Activated CD4-positive, alpha-beta T cell treated with anti-CD3 and anti-CD28 coated beads, Interleukin-2, amount 50 U/mL, for 4 hours (primary cell): Measurements from ENCODE around the gene ADSL.
"Not testable (repeated sequence)": the region's sequence is repeated elsewhere in the genome, so short reads cannot be mapped to it uniquely, and the experiment has no call there.

Experiments
- DNase-seq, 2 experiments: peaks; one replicate each; pipeline ENCODE4 v3.0.0-alpha.2; 2020

ADSL gene

GRCh38 chr22:40346185-40347118, at the start of gene ADSL:
TSS of gene ADSL (plus strand) at chr22:40346500. CDS start at chr22:40346559, 59 bp downstream.
- peak; percentile 76 for DNase-seq

- no peak for DNase-seq
These were observed 46.0 kb upstream of the ADSL start for GRCh38 chr22:40300316-40300715.

GRCh38 chr22:40300884-40301672, 45.2 kb upstream of the ADSL start:
- no peak for DNase-seq

GRCh38 chr22:40302149-40302548, 44.2 kb upstream of the ADSL start:
- DNase-seq: no peak

- DNase-seq: no peak
These were observed 40.7 kb upstream of the ADSL start for GRCh38 chr22:40305625-40306024.

GRCh38 chr22:40308999-40309573, 37.2 kb upstream of the ADSL start:
- no peak for DNase-seq

GRCh38 chr22:40309631-40310030, 36.7 kb upstream of the ADSL start:
- DNase-seq: no peak

GRCh38 chr22:40310081-40310767, 36.1 kb upstream of the ADSL start:
- no peak for DNase-seq

- no peak for DNase-seq
These were observed 35.6 kb upstream of the ADSL start for GRCh38 chr22:40310768-40311120.

GRCh38 chr22:40311646-40312045, 34.7 kb upstream of the ADSL start:
- DNase-seq: not testable (repeated sequence)

GRCh38 chr22:40312050-40312449, 34.2 kb upstream of the ADSL start:
- no peak for DNase-seq

GRCh38 chr22:40313007-40313406, 33.3 kb upstream of the ADSL start:
- DNase-seq: no peak

- no peak for DNase-seq
These were observed 32.3 kb upstream of the ADSL start for GRCh38 chr22:40314041-40314440.

GRCh38 chr22:40320687-40321086, 25.6 kb upstream of the ADSL start:
- DNase-seq: no peak

- DNase-seq: no peak
These were observed 24.3 kb upstream of the ADSL start for GRCh38 chr22:40322021-40322420.

GRCh38 chr22:40322818-40323447, 23.4 kb upstream of the ADSL start:
- no peak for DNase-seq

- DNase-seq: no peak
These were observed 22.6 kb upstream of the ADSL start for GRCh38 chr22:40323681-40324171.

- DNase-seq: peak in 1 of 2 experiments; percentile 19
These were observed 21.6 kb upstream of the ADSL start for GRCh38 chr22:40324468-40325305.

GRCh38 chr22:40325315-40325714, 21.0 kb upstream of the ADSL start:
- peak; percentile 58 to 61 for DNase-seq

GRCh38 chr22:40326905-40327735, 19.2 kb upstream of the ADSL start:
- DNase-seq: no peak
